Measurements from ENCODE around the gene SULT1C3.

DNA sequence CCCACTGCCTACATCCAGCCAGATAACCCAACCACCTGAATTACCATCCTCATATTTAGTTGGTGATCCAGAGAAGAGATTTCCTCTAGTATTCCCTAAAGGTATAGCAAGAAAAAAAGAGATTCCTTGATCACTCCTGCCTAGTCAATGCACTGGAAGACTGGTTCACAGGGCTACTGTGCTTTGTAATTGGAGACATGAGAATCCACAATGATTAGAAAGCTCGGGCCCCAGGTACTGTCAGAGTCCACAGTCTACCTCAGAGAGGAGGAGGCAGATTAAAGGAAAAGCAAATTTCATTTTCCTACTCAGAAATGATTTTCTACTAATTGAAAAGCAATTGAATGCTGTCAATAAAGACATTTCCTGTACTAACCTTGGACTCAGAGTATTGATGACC lies 22.3 kb downstream of the SULT1C3 start:
- TF ChIP-seq TAF1 (conservative IDR thresholded peaks at IDR 0.05): no peak
- TF ChIP-seq, protein P1, sequence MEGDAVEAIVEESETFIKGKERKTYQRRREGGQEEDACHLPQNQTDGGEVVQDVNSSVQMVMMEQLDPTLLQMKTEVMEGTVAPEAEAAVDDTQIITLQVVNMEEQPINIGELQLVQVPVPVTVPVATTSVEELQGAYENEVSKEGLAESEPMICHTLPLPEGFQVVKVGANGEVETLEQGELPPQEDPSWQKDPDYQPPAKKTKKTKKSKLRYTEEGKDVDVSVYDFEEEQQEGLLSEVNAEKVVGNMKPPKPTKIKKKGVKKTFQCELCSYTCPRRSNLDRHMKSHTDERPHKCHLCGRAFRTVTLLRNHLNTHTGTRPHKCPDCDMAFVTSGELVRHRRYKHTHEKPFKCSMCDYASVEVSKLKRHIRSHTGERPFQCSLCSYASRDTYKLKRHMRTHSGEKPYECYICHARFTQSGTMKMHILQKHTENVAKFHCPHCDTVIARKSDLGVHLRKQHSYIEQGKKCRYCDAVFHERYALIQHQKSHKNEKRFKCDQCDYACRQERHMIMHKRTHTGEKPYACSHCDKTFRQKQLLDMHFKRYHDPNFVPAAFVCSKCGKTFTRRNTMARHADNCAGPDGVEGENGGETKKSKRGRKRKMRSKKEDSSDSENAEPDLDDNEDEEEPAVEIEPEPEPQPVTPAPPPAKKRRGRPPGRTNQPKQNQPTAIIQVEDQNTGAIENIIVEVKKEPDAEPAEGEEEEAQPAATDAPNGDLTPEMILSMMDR (IDR thresholded peaks at IDR 0.05; ENCODE audit: low read depth, low read length, missing input control): no peak
- TF ChIP-seq RXRA (IDR thresholded peaks at IDR 0.05): no peak
- no peak for TF ChIP-seq RAD21 (IDR thresholded peaks at IDR 0.05)
- TF ChIP-seq, protein P2, sequence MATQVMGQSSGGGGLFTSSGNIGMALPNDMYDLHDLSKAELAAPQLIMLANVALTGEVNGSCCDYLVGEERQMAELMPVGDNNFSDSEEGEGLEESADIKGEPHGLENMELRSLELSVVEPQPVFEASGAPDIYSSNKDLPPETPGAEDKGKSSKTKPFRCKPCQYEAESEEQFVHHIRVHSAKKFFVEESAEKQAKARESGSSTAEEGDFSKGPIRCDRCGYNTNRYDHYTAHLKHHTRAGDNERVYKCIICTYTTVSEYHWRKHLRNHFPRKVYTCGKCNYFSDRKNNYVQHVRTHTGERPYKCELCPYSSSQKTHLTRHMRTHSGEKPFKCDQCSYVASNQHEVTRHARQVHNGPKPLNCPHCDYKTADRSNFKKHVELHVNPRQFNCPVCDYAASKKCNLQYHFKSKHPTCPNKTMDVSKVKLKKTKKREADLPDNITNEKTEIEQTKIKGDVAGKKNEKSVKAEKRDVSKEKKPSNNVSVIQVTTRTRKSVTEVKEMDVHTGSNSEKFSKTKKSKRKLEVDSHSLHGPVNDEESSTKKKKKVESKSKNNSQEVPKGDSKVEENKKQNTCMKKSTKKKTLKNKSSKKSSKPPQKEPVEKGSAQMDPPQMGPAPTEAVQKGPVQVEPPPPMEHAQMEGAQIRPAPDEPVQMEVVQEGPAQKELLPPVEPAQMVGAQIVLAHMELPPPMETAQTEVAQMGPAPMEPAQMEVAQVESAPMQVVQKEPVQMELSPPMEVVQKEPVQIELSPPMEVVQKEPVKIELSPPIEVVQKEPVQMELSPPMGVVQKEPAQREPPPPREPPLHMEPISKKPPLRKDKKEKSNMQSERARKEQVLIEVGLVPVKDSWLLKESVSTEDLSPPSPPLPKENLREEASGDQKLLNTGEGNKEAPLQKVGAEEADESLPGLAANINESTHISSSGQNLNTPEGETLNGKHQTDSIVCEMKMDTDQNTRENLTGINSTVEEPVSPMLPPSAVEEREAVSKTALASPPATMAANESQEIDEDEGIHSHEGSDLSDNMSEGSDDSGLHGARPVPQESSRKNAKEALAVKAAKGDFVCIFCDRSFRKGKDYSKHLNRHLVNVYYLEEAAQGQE (IDR thresholded peaks at IDR 0.05): no peak
- no peak for TF ChIP-seq GABPA (IDR thresholded peaks at IDR 0.05 in 1 of 2, conservative IDR thresholded peaks at IDR 0.05 in 1 of 2)
- TF ChIP-seq YY1 (IDR thresholded peaks at IDR 0.05): no peak
- TF ChIP-seq EGR1 (IDR thresholded peaks at IDR 0.05; ENCODE audit: low read depth in 2 of 2): no peak

All from liver (tissue), 3 donors.